SK-N-SH (cell line): ENCODE data around the gene ARL14EP. TPM values are rescaled to one million over a fixed set of nuclear protein-coding genes. Genes with fewer than 3 reads are reported as not detected.

Experiments
- CTCF ChIA-PET: fragments of 300-600, 350-600 bp; formaldehyde crosslinking; extraction: SDS; loops from one replicate; lab custom pipeline; 2021; lab: Yijun Ruan, JAX
- POLR2A ChIA-PET: fragments of 350-600 bp; sonication (Branson Sonifier 250); formaldehyde crosslinking; extraction: SDS; loops from one replicate; lab custom pipeline; 2020; ENCODE audit warnings: antibody characterized with exemption, inconsistent platforms; lab: Yijun Ruan, JAX
- DNase-seq: peaks from one replicate; pipeline ENCODE4 v3.0.0; 2012
- H2AFZ ChIP-seq: fragments of 200-600 bp; sonication (generic); 2 replicates; pipeline ENCODE4 v1.8.1; 2016; ENCODE audit warnings: antibody characterized with exemption, mild to moderate bottlenecking, low read depth
- H3F3A ChIP-seq: fragments of 200-600 bp; sonication (generic); replicated peaks from 2 replicates; pipeline ENCODE3; 2016; ENCODE audit warnings: antibody characterized with exemption, mild to moderate bottlenecking; ENCODE audit not compliant: insufficient read depth
- H3K27ac ChIP-seq, 2 experiments: fragments of 200-500 bp in 1 of 2; fragments of 200-600 bp in 1 of 2; sonication (Bioruptor generic) in 1 of 2; sonication (generic), shearing (Covaris generic) in 1 of 2; 2 replicates each; pipeline versions ENCODE4 v1.5.1 to v1.6.1; 2014 to 2016; ENCODE audit warnings: low read depth in 2 of 2, inconsistent platforms in 1 of 2, low read length in 1 of 2, mild to moderate bottlenecking in 1 of 2, mixed read lengths in 1 of 2
- H3K27me3 ChIP-seq: fragments of 200-600 bp; sonication (generic), shearing (Covaris generic); 2 replicates; pipeline ENCODE4 v1.6.1; 2016; ENCODE audit warnings: mixed run types; ENCODE audit not compliant: insufficient read depth
- H3K36me3 ChIP-seq, 2 experiments: fragments of 200-500 bp in 1 of 2; fragments of 200-600 bp in 1 of 2; sonication (Bioruptor generic) in 1 of 2; sonication (generic) in 1 of 2; replicated peaks in 1 of 2; 2 replicates each; pipeline versions ENCODE3 to v1.5.1; 2014 to 2016; ENCODE audit warnings: low read length in 1 of 2, mild to moderate bottlenecking in 1 of 2; ENCODE audit not compliant: insufficient read depth in 2 of 2, control insufficient read depth in 1 of 2
- H3K4me1 ChIP-seq, 2 experiments: fragments of 200-500 bp in 1 of 2; fragments of 200-600 bp in 1 of 2; sonication (Bioruptor generic) in 1 of 2; sonication (generic), shearing (Covaris generic) in 1 of 2; 2 replicates each; pipeline versions ENCODE4 v1.5.1 to v1.6.1; 2014 to 2016; ENCODE audit warnings: low read depth in 1 of 2, low read length in 1 of 2, mixed run types in 1 of 2; ENCODE audit not compliant: insufficient read depth in 2 of 2, control insufficient read depth in 1 of 2
- H3K4me2 ChIP-seq: fragments of 200-600 bp; sonication (generic), shearing (Covaris generic); 2 replicates; pipeline ENCODE4 v1.6.1; 2017; ENCODE audit warnings: mixed run types
- H3K4me3 ChIP-seq, 2 experiments: fragments of 200-500 bp in 1 of 2; fragments of 200-600 bp in 1 of 2; sonication (Bioruptor generic) in 1 of 2; sonication (generic), shearing (Covaris generic) in 1 of 2; 2 replicates each; pipeline versions ENCODE4 v1.5.1 to v1.8.1; 2014 to 2016; ENCODE audit warnings: low read depth in 2 of 2, inconsistent platforms in 1 of 2, low read length in 1 of 2, mild to moderate bottlenecking in 1 of 2, mixed read lengths in 1 of 2, moderate library complexity in 1 of 2
- H3K79me2 ChIP-seq: fragments of 200-600 bp; sonication (generic); 2 replicates; pipeline ENCODE4 v1.8.1; 2017; ENCODE audit warnings: mild to moderate bottlenecking; ENCODE audit not compliant: insufficient read depth
- H3K9ac ChIP-seq: fragments of 200-600 bp; sonication (generic); 2 replicates; pipeline ENCODE4 v1.6.1; 2017; ENCODE audit warnings: mixed run types
- H3K9me2 ChIP-seq: fragments of 200-600 bp; sonication (generic); 2 replicates; pipeline ENCODE4 v1.6.1; 2017; ENCODE audit warnings: mixed run types
- H3K9me3 ChIP-seq: fragments of 200-600 bp; sonication (generic); 2 replicates; pipeline ENCODE4 v1.6.1; 2017; ENCODE audit warnings: mixed run types, mild to moderate bottlenecking, moderate library complexity
- H4K20me1 ChIP-seq: fragments of 200-600 bp; sonication (generic); 2 replicates; pipeline ENCODE4 v1.6.1; 2017; ENCODE audit warnings: mild to moderate bottlenecking, mixed run types; ENCODE audit not compliant: insufficient read depth
- CTCF ChIP-seq: fragments of 200-600 bp; sonication (generic); IDR thresholded peaks from 2 replicates; pipeline ENCODE4 v1.6.1; 2017; ENCODE audit warnings: antibody characterized with exemption, mild to moderate bottlenecking, moderate library complexity
- ELF1 ChIP-seq: IDR thresholded peaks from 2 replicates; pipeline ENCODE4 v1.4.0; 2012
- FOSL2 ChIP-seq: IDR thresholded peaks from 2 replicates; pipeline ENCODE4 v1.4.0; 2012; ENCODE audit warnings: low read depth, mild to moderate bottlenecking, moderate library complexity, borderline replicate concordance
- FOXM1 ChIP-seq: IDR thresholded peaks from 2 replicates; pipeline ENCODE4 v1.4.0; 2012; ENCODE audit warnings: low read depth, mild to moderate bottlenecking
- MEF2A ChIP-seq: IDR thresholded peaks from 2 replicates; pipeline ENCODE4 v1.4.0; 2012; ENCODE audit warnings: low read depth, borderline replicate concordance
- REST ChIP-seq: IDR thresholded peaks from 2 replicates; pipeline ENCODE4 v1.6.1; 2012; ENCODE audit warnings: mild to moderate bottlenecking, low read depth, low read length, moderate library complexity
- RFX5 ChIP-seq: IDR thresholded peaks from 2 replicates; pipeline ENCODE4 v1.6.1; 2012; ENCODE audit warnings: mild to moderate bottlenecking, improper control_type of control experiment, low read length
- RXRA ChIP-seq: IDR thresholded peaks from 2 replicates; pipeline ENCODE4 v1.4.0; 2012; ENCODE audit warnings: low read depth, mild to moderate bottlenecking, borderline replicate concordance
- SIN3A ChIP-seq: IDR thresholded peaks from 2 replicates; pipeline ENCODE4 v1.6.1; 2012; ENCODE audit warnings: low read depth, mild to moderate bottlenecking, low read length, moderate library complexity, borderline replicate concordance
- TAF1 ChIP-seq: IDR thresholded peaks from 2 replicates; pipeline ENCODE4 v1.6.1; 2012; ENCODE audit warnings: low read depth, mild to moderate bottlenecking, low read length, moderate library complexity, borderline replicate concordance
- TEAD4 ChIP-seq: IDR thresholded peaks from 2 replicates; pipeline ENCODE4 v1.4.0; 2012; ENCODE audit warnings: mild to moderate bottlenecking, borderline replicate concordance; ENCODE audit not compliant: insufficient read depth
- WGBS: methylation state at CpG from one replicate; pipeline ENCODE4 v1.1.6; 2017; ENCODE audit warnings: low lambda C conversion rate; 5-methylcytosine and 5-hydroxymethylcytosine counted together
- polyA plus RNA-seq, 3 experiments: library from polyadenylated mRNA; depleted of rRNA; stranded (reverse); fragments of >200 nt; gene quantifications; 2 replicates each; pipeline ENCODE4 v1.2.3, GENCODE V29; 2012
- TF ChIP-seq, protein P1 (sequence below): IDR thresholded peaks from 2 replicates; pipeline ENCODE4 v1.4.0; 2012; ENCODE audit warnings: low read depth, borderline replicate concordance
- TF ChIP-seq, protein P2 (sequence below): fragments of 150-350 bp; IDR thresholded peaks from 2 replicates; pipeline ENCODE4 v1.6.1; 2017; ENCODE audit warnings: antibody characterized with exemption, low read length, low read depth, borderline replicate concordance

The ARL14EP gene
- polyA plus RNA-seq, 1 of the 3 experiments (the other 2 are of a cell fraction) = 7.0 TPM

GRCh38 chr11:30364837-30365482 is 42.1 kb downstream of the ARL14EP start (continued):
- TF ChIP-seq CTCF (no peak), FOXM1 (no peak), RXRA (no peak)

- Histone ChIP-seq H3K27ac (no peak overlapping the region), H3K9me2 (no peaks in the 10 kb centered on the region), H3K4me1 (no peaks in the 10 kb centered on the region), H2AFZ (no peak overlapping the region), H3K79me2 (no peaks in the 10 kb centered on the region), H3K4me2 (no peak overlapping the region), H3K9ac (no peak overlapping the region), H3K27me3 (no peaks in the 10 kb centered on the region), H3K4me3 (no peak overlapping the region), H4K20me1 (no peaks in the 10 kb centered on the region), H3K9me3 (no peaks in the 10 kb centered on the region), H3F3A (no peaks in the 10 kb centered on the region), H3K36me3 (no peaks in the 10 kb centered on the region)
- TF ChIP-seq FOSL2 (no peak), REST (no peak), TEAD4 (no peak), SIN3A (no peak), MEF2A (no peak), ELF1 (no peak), TAF1 (no peak), CTCF (no peak), RFX5 (no peak)
- TF ChIP-seq, protein P1, sequence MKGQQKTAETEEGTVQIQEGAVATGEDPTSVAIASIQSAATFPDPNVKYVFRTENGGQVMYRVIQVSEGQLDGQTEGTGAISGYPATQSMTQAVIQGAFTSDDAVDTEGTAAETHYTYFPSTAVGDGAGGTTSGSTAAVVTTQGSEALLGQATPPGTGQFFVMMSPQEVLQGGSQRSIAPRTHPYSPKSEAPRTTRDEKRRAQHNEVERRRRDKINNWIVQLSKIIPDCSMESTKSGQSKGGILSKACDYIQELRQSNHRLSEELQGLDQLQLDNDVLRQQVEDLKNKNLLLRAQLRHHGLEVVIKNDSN = no peak
- TF ChIP-seq, protein P2, sequence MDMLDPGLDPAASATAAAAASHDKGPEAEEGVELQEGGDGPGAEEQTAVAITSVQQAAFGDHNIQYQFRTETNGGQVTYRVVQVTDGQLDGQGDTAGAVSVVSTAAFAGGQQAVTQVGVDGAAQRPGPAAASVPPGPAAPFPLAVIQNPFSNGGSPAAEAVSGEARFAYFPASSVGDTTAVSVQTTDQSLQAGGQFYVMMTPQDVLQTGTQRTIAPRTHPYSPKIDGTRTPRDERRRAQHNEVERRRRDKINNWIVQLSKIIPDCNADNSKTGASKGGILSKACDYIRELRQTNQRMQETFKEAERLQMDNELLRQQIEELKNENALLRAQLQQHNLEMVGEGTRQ = no peak
- ChIA-PET CTCF (interaction anchor here (1.0 kb wide), 1 partner anchor 15 kb away, joined by 4 read pairs; no protein-coding TSS in a partner anchor), POLR2A (no interaction called here)
- 53% methylated on average over 3 of the region's 3 CpGs for WGBS
- no peak for DNase-seq
Observed at GRCh38 chr11:30365793-30366517, 43.1 kb downstream of the ARL14EP start.
